ENCODE results near the gene IRF1. TPM values are rescaled to one million over a fixed set of nuclear protein-coding genes. Genes with fewer than 3 reads are reported as not detected.
"Not testable (repeated sequence)": the region's sequence is repeated elsewhere in the genome, so short reads cannot be mapped to it uniquely, and the experiment has no call there.

Gene IRF1
- total RNA-seq, 1 donor from 2014 or later: 58.9 TPM

DNA sequence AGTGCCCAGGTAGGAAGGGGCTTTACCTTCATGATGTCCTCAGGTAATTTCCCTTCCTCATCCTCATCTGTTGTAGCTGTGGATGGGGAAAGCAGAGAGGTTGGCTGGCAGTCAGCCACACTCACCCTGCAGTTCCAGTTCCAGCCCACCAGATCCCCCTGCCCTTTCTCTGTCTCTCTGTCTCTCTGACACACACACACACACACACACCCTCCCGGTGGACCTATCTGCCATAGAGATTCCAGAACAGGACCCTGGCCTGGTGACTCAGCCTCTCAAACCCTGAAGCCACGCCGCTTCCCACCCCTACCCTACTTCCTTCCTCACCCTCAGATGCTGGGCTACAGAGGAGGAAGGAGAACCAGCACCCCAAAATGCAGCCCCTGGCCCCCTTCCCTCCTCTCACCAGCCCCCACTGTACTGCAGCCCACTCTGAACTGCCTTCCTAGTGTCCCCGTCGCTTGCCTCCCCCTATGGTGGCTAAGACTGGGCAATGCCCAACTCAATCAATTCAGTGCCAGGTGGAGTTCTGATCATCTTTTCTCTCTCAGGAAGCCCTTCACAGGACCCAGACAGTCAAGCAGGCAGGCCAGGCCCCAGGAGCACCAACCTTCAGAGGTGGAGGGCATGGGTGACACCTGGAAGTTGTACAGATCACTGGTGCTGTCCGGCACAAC is 4.8 kb downstream of the IRF1 start:
- TF ChIP-seq, protein P1, sequence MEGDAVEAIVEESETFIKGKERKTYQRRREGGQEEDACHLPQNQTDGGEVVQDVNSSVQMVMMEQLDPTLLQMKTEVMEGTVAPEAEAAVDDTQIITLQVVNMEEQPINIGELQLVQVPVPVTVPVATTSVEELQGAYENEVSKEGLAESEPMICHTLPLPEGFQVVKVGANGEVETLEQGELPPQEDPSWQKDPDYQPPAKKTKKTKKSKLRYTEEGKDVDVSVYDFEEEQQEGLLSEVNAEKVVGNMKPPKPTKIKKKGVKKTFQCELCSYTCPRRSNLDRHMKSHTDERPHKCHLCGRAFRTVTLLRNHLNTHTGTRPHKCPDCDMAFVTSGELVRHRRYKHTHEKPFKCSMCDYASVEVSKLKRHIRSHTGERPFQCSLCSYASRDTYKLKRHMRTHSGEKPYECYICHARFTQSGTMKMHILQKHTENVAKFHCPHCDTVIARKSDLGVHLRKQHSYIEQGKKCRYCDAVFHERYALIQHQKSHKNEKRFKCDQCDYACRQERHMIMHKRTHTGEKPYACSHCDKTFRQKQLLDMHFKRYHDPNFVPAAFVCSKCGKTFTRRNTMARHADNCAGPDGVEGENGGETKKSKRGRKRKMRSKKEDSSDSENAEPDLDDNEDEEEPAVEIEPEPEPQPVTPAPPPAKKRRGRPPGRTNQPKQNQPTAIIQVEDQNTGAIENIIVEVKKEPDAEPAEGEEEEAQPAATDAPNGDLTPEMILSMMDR (IDR thresholded peaks at IDR 0.05): no peak
- Mint-ChIP-seq H3K4me3 (ENCODE audit: unreplicated experiment) (no peak overlapping the region), H3K27ac (ENCODE audit: unreplicated experiment) (no peak overlapping the region), H3K27me3 (ENCODE audit: unreplicated experiment) (no peaks in the 10 kb centered on the region), H3K4me1 (ENCODE audit: unreplicated experiment) (peaks cover 33% of the 10 kb centered on the region), H3K9me3 (ENCODE audit: unreplicated experiment) (no peaks in the 10 kb centered on the region), H3K36me3 (ENCODE audit: unreplicated experiment) (peaks cover 53% of the 10 kb centered on the region)
- DNase-seq (ENCODE audit: extremely low spot score, unreplicated experiment): no peak

DNA sequence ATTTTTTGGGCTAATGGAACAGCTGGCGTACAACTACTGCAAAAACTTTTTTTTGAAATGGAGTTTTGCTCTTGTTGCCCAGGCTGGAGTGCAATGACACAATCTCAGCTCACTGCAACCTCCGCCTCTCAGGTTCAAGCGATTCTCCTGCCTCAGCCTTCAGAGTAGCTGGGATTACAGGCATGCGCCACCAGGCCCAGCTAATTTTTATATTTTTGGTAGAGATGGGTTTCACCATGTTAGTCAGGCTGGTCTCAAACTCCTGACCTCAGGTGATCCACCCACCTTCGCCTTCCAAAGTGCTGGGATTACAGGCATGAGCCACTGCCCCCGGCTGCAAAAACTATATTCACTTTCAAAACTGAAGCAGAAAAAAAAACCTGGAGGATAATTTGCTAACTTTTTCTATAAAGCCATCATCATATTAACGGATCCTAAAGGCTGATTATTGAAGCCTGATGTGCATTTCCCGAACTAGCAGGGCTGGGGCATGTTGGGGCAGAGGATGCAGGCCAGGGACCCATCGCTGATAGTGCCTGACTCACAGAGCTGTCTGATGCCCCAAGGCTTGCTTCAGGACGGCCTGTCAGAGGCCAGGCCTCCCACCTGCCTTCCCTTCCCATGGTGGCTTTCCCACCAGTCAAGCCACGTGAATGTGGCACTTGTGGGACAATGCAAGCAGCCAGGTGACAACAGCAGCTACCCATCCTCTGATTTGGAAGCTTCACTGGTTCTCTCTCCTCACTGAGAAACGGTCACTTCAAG is 5.5 kb downstream of the IRF1 start:
- Mint-ChIP-seq H3K4me1 (ENCODE audit: unreplicated experiment) (peaks cover 33% of the 10 kb centered on the region), H3K36me3 (ENCODE audit: unreplicated experiment) (peaks cover 53% of the 10 kb centered on the region)
- DNase-seq (ENCODE audit: extremely low spot score, unreplicated experiment); H3K27me3 Mint-ChIP-seq (ENCODE audit: unreplicated experiment); H3K4me3 Mint-ChIP-seq (ENCODE audit: unreplicated experiment); H3K27ac Mint-ChIP-seq (ENCODE audit: unreplicated experiment); H3K9me3 Mint-ChIP-seq (ENCODE audit: unreplicated experiment): not testable (repeated sequence)

DNA sequence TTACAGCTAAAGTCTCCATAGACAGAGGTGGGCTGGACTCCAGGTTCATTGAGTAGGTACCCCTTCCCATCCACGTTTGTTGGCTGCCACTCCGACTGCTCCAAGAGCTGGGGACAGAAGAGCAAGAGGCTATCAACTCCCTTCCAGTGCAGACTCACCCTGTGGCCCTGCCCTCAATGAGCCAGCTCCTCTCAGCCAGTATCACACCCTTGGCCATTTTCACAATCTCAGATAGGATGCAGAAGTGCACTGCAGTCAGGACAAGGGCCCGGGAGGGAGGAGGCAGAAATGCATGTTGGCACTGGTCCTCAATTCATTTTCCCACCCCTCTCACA is 6.2 kb downstream of the IRF1 start:
- Mint-ChIP-seq H3K4me1 (ENCODE audit: unreplicated experiment) (peaks cover 29% of the 10 kb centered on the region), H3K27me3 (ENCODE audit: unreplicated experiment) (no peaks in the 10 kb centered on the region), H3K4me3 (ENCODE audit: unreplicated experiment) (no peak overlapping the region), H3K9me3 (ENCODE audit: unreplicated experiment) (no peaks in the 10 kb centered on the region), H3K27ac (ENCODE audit: unreplicated experiment) (no peak overlapping the region), H3K36me3 (ENCODE audit: unreplicated experiment) (peaks cover 50% of the 10 kb centered on the region)
- TF ChIP-seq, protein P1 (IDR thresholded peaks at IDR 0.05): no peak
- DNase-seq (ENCODE audit: extremely low spot score, unreplicated experiment): no peak

DNA sequence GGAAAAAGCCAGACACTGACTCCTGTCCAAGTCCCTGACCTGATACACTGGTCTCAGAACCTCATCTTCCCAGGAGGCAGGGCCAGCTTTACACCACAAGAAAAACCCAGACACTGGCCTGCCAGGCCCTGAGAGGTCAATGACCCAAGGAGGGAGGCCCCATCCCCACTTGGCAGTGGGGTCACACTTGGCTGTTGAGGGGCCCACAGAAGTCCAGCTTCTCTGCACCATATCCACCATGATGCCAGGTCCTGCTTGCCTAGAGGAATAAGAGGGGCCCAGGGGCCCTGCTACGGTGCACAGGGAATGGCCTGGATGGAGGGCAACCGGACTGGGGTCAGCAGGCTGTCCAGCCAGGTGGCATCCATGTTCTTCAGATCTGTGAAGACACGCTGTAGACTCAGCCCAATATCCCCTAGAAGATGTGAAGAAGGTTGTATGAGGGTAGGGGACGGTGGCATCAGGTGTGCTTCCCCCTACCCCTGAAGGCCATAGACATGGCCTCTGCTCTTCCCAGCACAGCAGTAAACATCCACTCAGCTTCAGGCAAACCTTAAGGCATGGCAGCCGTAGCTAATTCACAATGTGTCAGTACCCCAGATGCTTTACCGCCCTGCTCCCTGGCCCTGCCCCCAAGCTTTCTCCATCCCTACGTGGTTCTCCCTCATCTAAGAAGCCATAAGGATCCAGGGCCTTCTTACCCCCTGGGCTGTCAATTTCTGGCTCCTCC is 6.7 kb downstream of the IRF1 start:
- Mint-ChIP-seq H3K27ac (ENCODE audit: unreplicated experiment) (no peak overlapping the region), H3K27me3 (ENCODE audit: unreplicated experiment) (no peaks in the 10 kb centered on the region), H3K4me3 (ENCODE audit: unreplicated experiment) (no peak overlapping the region), H3K4me1 (ENCODE audit: unreplicated experiment) (peaks cover 29% of the 10 kb centered on the region), H3K9me3 (ENCODE audit: unreplicated experiment) (no peaks in the 10 kb centered on the region), H3K36me3 (ENCODE audit: unreplicated experiment) (peaks cover 46% of the 10 kb centered on the region)
- no peak for DNase-seq (ENCODE audit: extremely low spot score, unreplicated experiment)
- TF ChIP-seq, protein P1 (IDR thresholded peaks at IDR 0.05): no peak

DNA sequence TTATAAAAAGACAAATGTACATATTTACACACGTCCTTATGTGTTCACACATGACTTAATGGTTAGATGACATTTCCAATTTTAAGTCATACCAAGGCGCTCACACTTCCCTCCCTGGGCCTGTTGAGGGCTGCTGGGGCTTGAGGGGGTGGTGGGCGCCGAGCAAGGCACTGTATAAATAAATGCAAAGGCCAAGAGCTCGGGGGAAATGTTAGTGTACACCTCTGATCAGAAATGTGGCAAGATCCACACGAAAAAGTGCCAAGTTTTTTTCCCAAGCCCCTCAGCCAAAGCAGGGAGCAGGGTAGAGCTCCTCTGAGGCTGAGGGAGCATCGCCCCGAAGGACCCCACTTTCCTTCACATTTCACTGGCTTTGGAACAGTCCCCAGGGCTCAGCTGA is 7.5 kb downstream of the IRF1 start:
- Mint-ChIP-seq H3K27me3 (ENCODE audit: unreplicated experiment) (no peaks in the 10 kb centered on the region), H3K9me3 (ENCODE audit: unreplicated experiment) (no peaks in the 10 kb centered on the region), H3K4me3 (ENCODE audit: unreplicated experiment) (no peak overlapping the region), H3K4me1 (ENCODE audit: unreplicated experiment) (peaks cover 29% of the 10 kb centered on the region), H3K27ac (ENCODE audit: unreplicated experiment) (no peak overlapping the region), H3K36me3 (ENCODE audit: unreplicated experiment) (peaks cover 42% of the 10 kb centered on the region)
- TF ChIP-seq, protein P1 (IDR thresholded peaks at IDR 0.05): no peak
- no peak for DNase-seq (ENCODE audit: extremely low spot score, unreplicated experiment)
